ENCODE data around the gene CACNA1S. TPM values are rescaled to one million over a fixed set of nuclear protein-coding genes. Genes with fewer than 3 reads are reported as not detected.

Gene CACNA1S
- total and polyA plus RNA-seq, 8 donors, result under 0.01 to 0.18 TPM; not detected in 6

GRCh38 chr1:201001962-201002361 lies 110.3 kb downstream of the CACNA1S start:
- no peaks in the 10 kb centered on the region for H3K4me1 ChIP-seq
- DNase-seq, result no peak
- no peak overlapping the region for H3K4me3 ChIP-seq
- H3K27ac ChIP-seq, result no peak overlapping the region
- H3K9me3 ChIP-seq, result no peaks in the 10 kb centered on the region
- intact Hi-C loops (cut with DNase I; ENCODE audit: low total_unique reads), result no loop called here
- 74 to 84% (median 83%) methylated on average over 11 of the region's 11 CpGs for WGBS, 5 donors
- H3K27me3 ChIP-seq, result no peaks in the 10 kb centered on the region
- no peak for TF ChIP-seq CTCF (IDR thresholded peaks at IDR 0.05)
- no peak for TF ChIP-seq EP300 (IDR thresholded peaks at IDR 0.05)
- TF ChIP-seq POLR2AphosphoS5 (IDR thresholded peaks at IDR 0.05), result no peak
- no peak for TF ChIP-seq POLR2A (IDR thresholded peaks at IDR 0.05)
- peaks cover 0 to 61% (median 44%) of the 10 kb centered on the region in 4 donors for H3K36me3 ChIP-seq

GRCh38 chr1:201000391-201000790 lies 111.8 kb downstream of the CACNA1S start:
- DNase-seq, result no peak
- intact Hi-C loops (cut with DNase I; ENCODE audit: low total_unique reads), result no loop called here
- Histone ChIP-seq H3K27me3 (no peaks in the 10 kb centered on the region), H3K27ac (no peak overlapping the region), H3K9me3 (no peaks in the 10 kb centered on the region), H3K4me3 (no peak overlapping the region), H3K4me1 (no peaks in the 10 kb centered on the region), H3K36me3 (peaks cover 0 to 68% (median 49%) of the 10 kb centered on the region in 4 donors)
- 96 to 98% (median 97%) methylated on average over 23 to 25 of the region's 25 CpGs for whole genome bisulfite sequencing, 5 donors
- TF ChIP-seq POLR2A (IDR thresholded peaks at IDR 0.05) (no peak), CTCF (IDR thresholded peaks at IDR 0.05) (no peak)

GRCh38 chr1:200999667-201000066 lies 112.6 kb downstream of the CACNA1S start:
- Histone ChIP-seq H3K36me3 (peaks cover 0 to 68% (median 44%) of the 10 kb centered on the region in 4 donors), H3K27me3 (no peaks in the 10 kb centered on the region), H3K9me3 (no peaks in the 10 kb centered on the region), H3K4me1 (no peaks in the 10 kb centered on the region), H3K27ac (no peak overlapping the region), H3K4me3 (no peak overlapping the region)
- no peak for DNase-seq
- no peak for TF ChIP-seq EP300 (IDR thresholded peaks at IDR 0.05)
- TF ChIP-seq CTCF (IDR thresholded peaks at IDR 0.05), result no peak
- 85 to 95% (median 94%) methylated on average over 14 of the region's 14 CpGs for WGBS, 5 donors
- intact Hi-C loops (cut with DNase I; ENCODE audit: low total_unique reads), result no loop called here

GRCh38 chr1:200998323-200998722 lies 113.9 kb downstream of the CACNA1S start:
- Histone ChIP-seq H3K4me1 (no peaks in the 10 kb centered on the region), H3K4me3 (no peak overlapping the region), H3K9me3 (no peaks in the 10 kb centered on the region), H3K27ac (no peak overlapping the region), H3K36me3 (peaks cover 0 to 65% (median 34%) of the 10 kb centered on the region in 4 donors), H3K27me3 (no peaks in the 10 kb centered on the region)
- intact Hi-C loops (cut with DNase I; ENCODE audit: low total_unique reads), result no loop called here
- no peak for DNase-seq
- 91 to 95% (median 93%) methylated on average over 15 to 16 of the region's 16 CpGs for WGBS, 5 donors
- TF ChIP-seq POLR2AphosphoS5 (IDR thresholded peaks at IDR 0.05), result no peak
- no peak for TF ChIP-seq EP300 (IDR thresholded peaks at IDR 0.05)
- no peak for TF ChIP-seq POLR2A (IDR thresholded peaks at IDR 0.05)
- no peak for TF ChIP-seq CTCF (IDR thresholded peaks at IDR 0.05)
